GM18867 (cell line): ENCODE measurements around the gene MEGF6.

ENCODE experiments used
- ATAC-seq: cut with Tn5 transposase; IDR thresholded peaks from one replicate; pipeline ENCODE4 v1.9.1; 2021; ENCODE audit warnings: mild to moderate bottlenecking, moderate library complexity; ENCODE audit not compliant: unreplicated experiment

Gene MEGF6

GRCh38 chr1:3475839-3476573 lies 135.3 kb downstream of the MEGF6 start:
- no peak for ATAC-seq

- no peak for ATAC-seq
Measured at GRCh38 chr1:3474421-3474820, 136.9 kb downstream of the MEGF6 start.

- ATAC-seq = no peak
Measured at GRCh38 chr1:3474016-3474415, 137.3 kb downstream of the MEGF6 start.

GRCh38 chr1:3473381-3473844 lies 137.9 kb downstream of the MEGF6 start:
- no peak for ATAC-seq

GRCh38 chr1:3472906-3473305 lies 138.4 kb downstream of the MEGF6 start:
- ATAC-seq = no peak

- ATAC-seq = no peak
Measured at GRCh38 chr1:3472088-3472850, 139.0 kb downstream of the MEGF6 start.

GRCh38 chr1:3471356-3472087 lies 139.8 kb downstream of the MEGF6 start:
- ATAC-seq = no peak

- ATAC-seq = no peak
Measured at GRCh38 chr1:3470650-3471355, 140.5 kb downstream of the MEGF6 start.

GRCh38 chr1:3469849-3470649 lies 141.3 kb downstream of the MEGF6 start:
- no peak for ATAC-seq

- ATAC-seq = no peak
Measured at GRCh38 chr1:3469104-3469848, 142.0 kb downstream of the MEGF6 start.

GRCh38 chr1:3468236-3469103 lies 142.8 kb downstream of the MEGF6 start:
- no peak for ATAC-seq

GRCh38 chr1:3467096-3468036 lies 143.9 kb downstream of the MEGF6 start:
- no peak for ATAC-seq

GRCh38 chr1:3466366-3467075 lies 144.8 kb downstream of the MEGF6 start:
- no peak for ATAC-seq

GRCh38 chr1:3465935-3466321 lies 145.4 kb downstream of the MEGF6 start:
- ATAC-seq = no peak

GRCh38 chr1:3465091-3465934 lies 146.0 kb downstream of the MEGF6 start:
- ATAC-seq = no peak

- no peak for ATAC-seq
Measured at GRCh38 chr1:3464649-3465025, 146.7 kb downstream of the MEGF6 start.
